Measurements from ENCODE around the gene TDRD12.

- TF ChIP-seq, protein P1, sequence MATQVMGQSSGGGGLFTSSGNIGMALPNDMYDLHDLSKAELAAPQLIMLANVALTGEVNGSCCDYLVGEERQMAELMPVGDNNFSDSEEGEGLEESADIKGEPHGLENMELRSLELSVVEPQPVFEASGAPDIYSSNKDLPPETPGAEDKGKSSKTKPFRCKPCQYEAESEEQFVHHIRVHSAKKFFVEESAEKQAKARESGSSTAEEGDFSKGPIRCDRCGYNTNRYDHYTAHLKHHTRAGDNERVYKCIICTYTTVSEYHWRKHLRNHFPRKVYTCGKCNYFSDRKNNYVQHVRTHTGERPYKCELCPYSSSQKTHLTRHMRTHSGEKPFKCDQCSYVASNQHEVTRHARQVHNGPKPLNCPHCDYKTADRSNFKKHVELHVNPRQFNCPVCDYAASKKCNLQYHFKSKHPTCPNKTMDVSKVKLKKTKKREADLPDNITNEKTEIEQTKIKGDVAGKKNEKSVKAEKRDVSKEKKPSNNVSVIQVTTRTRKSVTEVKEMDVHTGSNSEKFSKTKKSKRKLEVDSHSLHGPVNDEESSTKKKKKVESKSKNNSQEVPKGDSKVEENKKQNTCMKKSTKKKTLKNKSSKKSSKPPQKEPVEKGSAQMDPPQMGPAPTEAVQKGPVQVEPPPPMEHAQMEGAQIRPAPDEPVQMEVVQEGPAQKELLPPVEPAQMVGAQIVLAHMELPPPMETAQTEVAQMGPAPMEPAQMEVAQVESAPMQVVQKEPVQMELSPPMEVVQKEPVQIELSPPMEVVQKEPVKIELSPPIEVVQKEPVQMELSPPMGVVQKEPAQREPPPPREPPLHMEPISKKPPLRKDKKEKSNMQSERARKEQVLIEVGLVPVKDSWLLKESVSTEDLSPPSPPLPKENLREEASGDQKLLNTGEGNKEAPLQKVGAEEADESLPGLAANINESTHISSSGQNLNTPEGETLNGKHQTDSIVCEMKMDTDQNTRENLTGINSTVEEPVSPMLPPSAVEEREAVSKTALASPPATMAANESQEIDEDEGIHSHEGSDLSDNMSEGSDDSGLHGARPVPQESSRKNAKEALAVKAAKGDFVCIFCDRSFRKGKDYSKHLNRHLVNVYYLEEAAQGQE (tag by site-specific recombination; IDR thresholded peaks at IDR 0.05), result no peak
- TF ChIP-seq TRIM28 (IDR thresholded peaks at IDR 0.05; ENCODE audit: borderline replicate concordance, low read length) (no peak), ZNF24 (tag by site-specific recombination; IDR thresholded peaks at IDR 0.05) (no peak), ZNF18 (tag by site-specific recombination; IDR thresholded peaks at IDR 0.05) (no peak), KLF7 (tag by site-specific recombination; IDR thresholded peaks at IDR 0.05; ENCODE audit: borderline replicate concordance) (no peak), ZNF37A (tag by site-specific recombination; IDR thresholded peaks at IDR 0.05) (no peak), ZBTB8A (tag by site-specific recombination; IDR thresholded peaks at IDR 0.05) (no peak), ZNF302 (tag by site-specific recombination; IDR thresholded peaks at IDR 0.05; ENCODE audit: low read depth) (no peak), ZNF335 (tag by site-specific recombination; conservative IDR thresholded peaks at IDR 0.05) (no peak), KLF1 (tag by site-specific recombination; IDR thresholded peaks at IDR 0.05) (no peak), WT1 (tag by site-specific recombination; IDR thresholded peaks at IDR 0.05) (no peak)
- TF ChIP-seq, protein P2, sequence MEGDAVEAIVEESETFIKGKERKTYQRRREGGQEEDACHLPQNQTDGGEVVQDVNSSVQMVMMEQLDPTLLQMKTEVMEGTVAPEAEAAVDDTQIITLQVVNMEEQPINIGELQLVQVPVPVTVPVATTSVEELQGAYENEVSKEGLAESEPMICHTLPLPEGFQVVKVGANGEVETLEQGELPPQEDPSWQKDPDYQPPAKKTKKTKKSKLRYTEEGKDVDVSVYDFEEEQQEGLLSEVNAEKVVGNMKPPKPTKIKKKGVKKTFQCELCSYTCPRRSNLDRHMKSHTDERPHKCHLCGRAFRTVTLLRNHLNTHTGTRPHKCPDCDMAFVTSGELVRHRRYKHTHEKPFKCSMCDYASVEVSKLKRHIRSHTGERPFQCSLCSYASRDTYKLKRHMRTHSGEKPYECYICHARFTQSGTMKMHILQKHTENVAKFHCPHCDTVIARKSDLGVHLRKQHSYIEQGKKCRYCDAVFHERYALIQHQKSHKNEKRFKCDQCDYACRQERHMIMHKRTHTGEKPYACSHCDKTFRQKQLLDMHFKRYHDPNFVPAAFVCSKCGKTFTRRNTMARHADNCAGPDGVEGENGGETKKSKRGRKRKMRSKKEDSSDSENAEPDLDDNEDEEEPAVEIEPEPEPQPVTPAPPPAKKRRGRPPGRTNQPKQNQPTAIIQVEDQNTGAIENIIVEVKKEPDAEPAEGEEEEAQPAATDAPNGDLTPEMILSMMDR (tag by site-specific recombination; IDR thresholded peaks at IDR 0.05), result no peak
- TF ChIP-seq, protein P3, sequence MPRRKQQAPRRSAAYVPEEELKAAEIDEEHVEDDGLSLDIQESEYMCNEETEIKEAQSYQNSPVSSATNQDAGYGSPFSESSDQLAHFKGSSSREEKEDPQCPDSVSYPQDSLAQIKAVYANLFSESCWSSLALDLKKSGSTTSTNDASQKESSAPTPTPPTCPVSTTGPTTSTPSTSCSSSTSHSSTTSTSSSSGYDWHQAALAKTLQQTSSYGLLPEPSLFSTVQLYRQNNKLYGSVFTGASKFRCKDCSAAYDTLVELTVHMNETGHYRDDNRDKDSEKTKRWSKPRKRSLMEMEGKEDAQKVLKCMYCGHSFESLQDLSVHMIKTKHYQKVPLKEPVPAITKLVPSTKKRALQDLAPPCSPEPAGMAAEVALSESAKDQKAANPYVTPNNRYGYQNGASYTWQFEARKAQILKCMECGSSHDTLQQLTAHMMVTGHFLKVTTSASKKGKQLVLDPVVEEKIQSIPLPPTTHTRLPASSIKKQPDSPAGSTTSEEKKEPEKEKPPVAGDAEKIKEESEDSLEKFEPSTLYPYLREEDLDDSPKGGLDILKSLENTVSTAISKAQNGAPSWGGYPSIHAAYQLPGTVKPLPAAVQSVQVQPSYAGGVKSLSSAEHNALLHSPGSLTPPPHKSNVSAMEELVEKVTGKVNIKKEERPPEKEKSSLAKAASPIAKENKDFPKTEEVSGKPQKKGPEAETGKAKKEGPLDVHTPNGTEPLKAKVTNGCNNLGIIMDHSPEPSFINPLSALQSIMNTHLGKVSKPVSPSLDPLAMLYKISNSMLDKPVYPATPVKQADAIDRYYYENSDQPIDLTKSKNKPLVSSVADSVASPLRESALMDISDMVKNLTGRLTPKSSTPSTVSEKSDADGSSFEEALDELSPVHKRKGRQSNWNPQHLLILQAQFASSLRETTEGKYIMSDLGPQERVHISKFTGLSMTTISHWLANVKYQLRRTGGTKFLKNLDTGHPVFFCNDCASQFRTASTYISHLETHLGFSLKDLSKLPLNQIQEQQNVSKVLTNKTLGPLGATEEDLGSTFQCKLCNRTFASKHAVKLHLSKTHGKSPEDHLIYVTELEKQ (tag by site-specific recombination; IDR thresholded peaks at IDR 0.05; ENCODE audit: borderline replicate concordance), result no peak
These were observed 25.2 kb downstream of the TDRD12 start for GRCh38 chr19:32744555-32745325.
